AG04449 (cell line): Measurements from ENCODE around the gene TMEM80.
"Not testable (repeated sequence)": the region's sequence is repeated elsewhere in the genome, so short reads cannot be mapped to it uniquely, and the experiment has no call there.

Experiments used
- CTCF ChIA-PET: fragments of 350-600 bp; formaldehyde crosslinking; extraction: SDS; loops from one replicate; lab custom pipeline; 2021; ENCODE audit warnings: antibody characterized with exemption; lab: Yijun Ruan, JAX
- POLR2A ChIA-PET: fragments of 400-600, 350-600 bp; formaldehyde crosslinking; extraction: SDS; loops from one replicate; lab custom pipeline; 2020; ENCODE audit warnings: antibody characterized with exemption, inconsistent platforms; lab: Yijun Ruan, JAX
- DNase-seq: peaks from one replicate; pipeline ENCODE4 v3.0.0-alpha.2; 2010; ENCODE audit warnings: low read depth, low spot score
- H3K4me3 ChIP-seq: 2 replicates; pipeline ENCODE4 v1.5.1; 2011; ENCODE audit warnings: low read depth, mild to moderate bottlenecking, control low read depth, low read length
- CTCF ChIP-seq: IDR thresholded peaks from one replicate; pipeline ENCODE4 v1.5.1; 2011; ENCODE audit warnings: mild to moderate bottlenecking, moderate library complexity, low read length, control low read depth, inconsistent platforms; ENCODE audit not compliant: insufficient read depth; ENCODE audit errors: missing control alignments

TMEM80 gene

GRCh38 chr11:728901-729491 is 33.4 kb downstream of the TMEM80 start:
- DNase-seq, result no peak
- TF ChIP-seq CTCF, result no peak
- H3K4me3 ChIP-seq, result no peak overlapping the region
- POLR2A ChIA-PET, result no interaction called here
- CTCF ChIA-PET, result interaction anchor here (0.7 to 10.2 kb wide), 13 partner anchors 9 to 180 kb away, joined by 3 to 198 read pairs (median 4); partner anchors contain the start of genes DEAF1, EPS8L2, TALDO1 and TMEM80

DNA sequence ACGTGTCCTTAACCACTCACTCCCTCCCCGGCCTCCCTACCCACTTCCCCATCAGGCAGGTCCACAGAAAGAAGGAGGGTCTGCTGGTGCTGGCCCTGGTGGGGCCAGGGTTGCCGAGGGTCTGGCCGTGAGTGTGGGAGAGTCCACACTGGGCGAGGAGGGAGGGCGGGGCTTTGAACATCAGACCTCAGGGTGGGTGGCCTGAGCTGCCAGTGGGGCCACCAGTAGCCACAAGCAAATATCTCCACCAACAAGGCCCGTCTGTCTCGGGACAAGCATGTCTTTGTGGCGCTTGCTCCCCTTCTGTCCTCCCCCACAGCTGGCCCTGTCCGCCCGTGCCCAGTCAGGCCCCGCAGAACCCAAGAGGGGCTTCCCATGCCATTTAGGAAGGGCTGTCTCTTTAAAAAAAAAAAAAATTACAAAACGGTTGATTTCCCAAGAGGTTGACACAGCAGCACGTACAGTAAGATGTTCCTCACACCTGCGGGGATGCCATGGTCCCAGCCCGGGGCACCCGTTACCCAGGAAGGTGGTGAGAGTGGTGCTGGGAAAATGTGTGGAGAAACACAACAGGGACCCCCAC is 34.0 kb downstream of the TMEM80 start:
- ChIA-PET CTCF (interaction anchor here (1.2 to 10.2 kb wide), 5 partner anchors 14 to 69 kb away, joined by 3 to 198 read pairs (median 6); partner anchors contain the start of genes DEAF1, EPS8L2 and TMEM80), POLR2A (no interaction called here)
- H3K4me3 ChIP-seq, result no peak overlapping the region
- TF ChIP-seq CTCF, result no peak
- no peak for DNase-seq

DNA sequence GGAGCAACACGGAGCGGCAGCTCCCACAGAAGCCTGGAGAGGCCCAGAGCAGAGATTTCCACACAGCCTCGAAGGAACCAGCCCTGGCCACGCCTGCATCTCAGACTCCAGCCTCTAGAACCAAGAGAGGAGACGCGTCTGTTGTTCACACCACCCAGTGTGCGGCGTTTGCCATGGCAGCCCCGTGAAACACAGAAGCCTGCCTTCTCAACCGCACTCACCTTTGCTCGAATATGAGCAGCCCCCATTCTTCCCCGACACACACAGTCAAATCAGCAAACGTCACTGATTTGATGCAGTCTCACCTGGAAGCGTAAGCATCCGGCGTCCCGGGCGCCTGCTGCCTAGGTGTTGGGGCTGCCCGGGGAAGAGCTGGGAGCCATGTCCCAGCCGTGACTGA is 37.5 kb downstream of the TMEM80 start:
- ChIA-PET POLR2A (no interaction called here), CTCF (interaction anchor here (2.8 kb wide), 1 partner anchor 10 kb away, joined by 16 read pairs; no protein-coding TSS in a partner anchor)
- no peak for TF ChIP-seq CTCF
- no peak overlapping the region for H3K4me3 ChIP-seq
- no peak for DNase-seq

GRCh38 chr11:734541-734940 is 38.9 kb downstream of the TMEM80 start:
- H3K4me3 ChIP-seq, POLR2A ChIA-PET, DNase-seq: not testable (repeated sequence)
- CTCF ChIA-PET, result interaction anchor here (2.8 kb wide), 1 partner anchor 11 kb away, joined by 16 read pairs; no protein-coding TSS in a partner anchor

DNA sequence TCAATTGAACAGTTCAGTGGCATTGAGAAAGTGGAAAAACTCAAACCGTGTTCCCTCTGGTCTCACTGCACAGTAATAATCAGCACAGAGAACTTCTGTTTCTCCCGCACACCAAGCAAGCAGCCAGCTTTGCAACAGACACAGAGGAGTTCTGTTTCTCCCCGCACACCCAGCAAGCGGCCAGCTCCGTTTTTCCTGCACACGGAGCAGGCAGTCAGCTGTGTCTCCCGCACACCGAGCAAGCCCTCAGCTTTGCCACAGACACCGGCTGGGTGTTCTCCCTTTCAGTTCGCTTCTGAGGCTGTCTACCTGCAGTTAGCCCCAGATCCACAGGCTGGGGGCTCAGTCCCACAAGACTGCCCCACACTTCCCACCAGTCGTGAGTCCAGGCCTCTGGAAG is 41.8 kb downstream of the TMEM80 start:
- POLR2A ChIA-PET, result interaction anchor here (0.5 kb wide), 1 partner anchor 9 kb away, joined by 3 read pairs; no protein-coding TSS in a partner anchor

DNA sequence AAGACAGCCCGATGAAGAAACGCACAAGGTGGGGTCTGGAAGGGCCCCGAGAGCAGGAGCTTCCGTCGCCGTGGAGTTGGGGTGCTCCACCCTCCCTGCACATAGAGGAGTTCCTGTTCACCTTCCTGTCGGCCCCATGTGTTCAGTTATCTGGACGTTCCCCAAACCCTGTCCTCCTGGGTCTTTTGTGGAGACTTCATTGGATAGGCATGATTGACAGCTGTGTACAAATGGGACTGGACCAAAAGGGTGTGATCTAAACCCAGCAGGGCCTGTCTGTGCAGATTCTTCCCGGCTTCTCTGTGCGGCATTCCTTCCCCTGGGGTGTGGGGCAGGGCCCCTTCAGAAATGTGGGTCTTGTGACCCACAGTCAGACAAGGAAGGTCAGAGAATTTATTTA is 42.3 kb downstream of the TMEM80 start:
- ChIA-PET CTCF (interaction anchor here (2.3 kb wide), 1 partner anchor 12 kb away, joined by 9 read pairs; no protein-coding TSS in a partner anchor), POLR2A (interaction anchor here (0.5 kb wide), 1 partner anchor 9 kb away, joined by 3 read pairs; no protein-coding TSS in a partner anchor)
- not testable (repeated sequence) for DNase-seq, H3K4me3 ChIP-seq

More for the DNA sequence above, 41.8 kb downstream of the TMEM80 start:
- TF ChIP-seq CTCF, result no peak
- no peak for DNase-seq
- H3K4me3 ChIP-seq, result no peak overlapping the region
- CTCF ChIA-PET, result no interaction called here

- no peak overlapping the region for H3K4me3 ChIP-seq
- TF ChIP-seq CTCF, result no peak
- DNase-seq, result no peak
- ChIA-PET CTCF (interaction anchor here (1.2 kb wide), 2 partner anchors 19 to 43 kb away, joined by 3 to 4 read pairs; no protein-coding TSS in a partner anchor), POLR2A (no interaction called here)
Measured at GRCh38 chr11:742156-742546, 46.5 kb downstream of the TMEM80 start.
